ENCODE data around the gene CCL17. TPM values are rescaled to one million over a fixed set of nuclear protein-coding genes. Genes with fewer than 3 reads are reported as not detected.
"Not testable (repeated sequence)": the region's sequence is repeated elsewhere in the genome, so short reads cannot be mapped to it uniquely, and the experiment has no call there.

Gene CCL17
- total RNA-seq, 2 donors from 2014 or later: not detected

GRCh38 chr16:57395026-57395425 lies 9.5 kb upstream of the CCL17 start:
- Mint-ChIP-seq H3K27ac (no peak overlapping the region), H3K4me1 (no peaks in the 10 kb centered on the region), H3K27me3 (peaks cover 17% of the 10 kb centered on the region), H3K36me3 (ENCODE audit: low read depth) (no peaks in the 10 kb centered on the region), H3K4me3 (no peak overlapping the region)
- ATAC-seq: no peak
- H3K9me3 ChIP-seq (ENCODE audit: control insufficient read depth, low read length, poor library complexity, severe bottlenecking): no peaks in the 10 kb centered on the region
- no peak for DNase-seq

- H3K9me3 ChIP-seq (ENCODE audit: control insufficient read depth, low read length, poor library complexity, severe bottlenecking): no peaks in the 10 kb centered on the region
- H3K27me3 Mint-ChIP-seq: peaks cover 16% of the 10 kb centered on the region
- H3K36me3 Mint-ChIP-seq (ENCODE audit: low read depth): no peaks in the 10 kb centered on the region
- no peak overlapping the region for H3K4me3 Mint-ChIP-seq
- H3K4me1 Mint-ChIP-seq: no peaks in the 10 kb centered on the region
- no peak for DNase-seq
- ATAC-seq: no peak
- no peak overlapping the region for H3K27ac Mint-ChIP-seq
Observed at GRCh38 chr16:57396786-57397185, 7.8 kb upstream of the CCL17 start.

GRCh38 chr16:57397493-57397892 lies 7.1 kb upstream of the CCL17 start:
- DNase-seq; ATAC-seq; H3K9me3 ChIP-seq (ENCODE audit: control insufficient read depth, low read length, poor library complexity, severe bottlenecking); H3K4me3 Mint-ChIP-seq; H3K36me3 Mint-ChIP-seq (ENCODE audit: low read depth); H3K4me1 Mint-ChIP-seq; H3K27ac Mint-ChIP-seq: not testable (repeated sequence)
- H3K27me3 Mint-ChIP-seq: peaks cover 16% of the 10 kb centered on the region

GRCh38 chr16:57401943-57402640 lies 2.5 kb upstream of the CCL17 start:
- DNase-seq: no peak
- H3K4me3 Mint-ChIP-seq: no peak overlapping the region
- H3K4me1 Mint-ChIP-seq: peaks cover 2% of the 10 kb centered on the region
- H3K27me3 Mint-ChIP-seq: peaks cover 16% of the 10 kb centered on the region
- no peaks in the 10 kb centered on the region for H3K9me3 ChIP-seq (ENCODE audit: control insufficient read depth, low read length, poor library complexity, severe bottlenecking)
- ATAC-seq: no peak
- no peaks in the 10 kb centered on the region for H3K36me3 Mint-ChIP-seq (ENCODE audit: low read depth)
- no peak overlapping the region for H3K27ac Mint-ChIP-seq

DNA sequence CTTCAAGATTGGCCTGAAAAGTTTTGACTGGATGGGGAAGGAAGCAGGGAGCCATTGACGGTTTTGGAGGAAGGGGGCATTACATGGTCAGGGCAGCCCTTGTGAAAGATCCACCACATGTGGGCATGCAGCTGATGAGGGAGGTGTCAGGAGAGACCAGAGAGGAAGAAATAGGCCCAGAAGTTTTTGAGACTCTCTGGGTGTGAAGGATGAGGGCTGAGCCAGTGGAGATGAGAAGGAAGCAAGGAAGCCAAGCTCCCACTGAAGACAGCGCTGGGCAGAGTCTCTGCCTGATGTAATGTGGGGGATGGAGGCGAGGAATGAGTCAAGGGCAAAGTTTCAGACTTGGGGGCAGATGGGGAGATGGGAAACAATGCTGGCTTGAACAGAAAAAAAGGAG lies 530 bp downstream of the CCL17 start:
- H3K4me3 Mint-ChIP-seq: no peak overlapping the region
- ATAC-seq (no peak), DNase-seq (no peak)
- H3K4me1 Mint-ChIP-seq: peaks cover 2% of the 10 kb centered on the region
- no peaks in the 10 kb centered on the region for H3K9me3 ChIP-seq (ENCODE audit: control insufficient read depth, low read length, poor library complexity, severe bottlenecking)
- H3K36me3 Mint-ChIP-seq (ENCODE audit: low read depth): no peaks in the 10 kb centered on the region
- peaks cover 14% of the 10 kb centered on the region for H3K27me3 Mint-ChIP-seq
- H3K27ac Mint-ChIP-seq: peak overlapping the region; percentile 17

GRCh38 chr16:57406881-57407280 lies 2.3 kb downstream of the CCL17 start:
- H3K4me3 Mint-ChIP-seq: no peak overlapping the region
- H3K36me3 Mint-ChIP-seq (ENCODE audit: low read depth): no peaks in the 10 kb centered on the region
- DNase-seq (no peak), ATAC-seq (no peak)
- H3K27me3 Mint-ChIP-seq: peaks cover 5% of the 10 kb centered on the region
- peaks cover 2% of the 10 kb centered on the region for H3K4me1 Mint-ChIP-seq
- no peaks in the 10 kb centered on the region for H3K9me3 ChIP-seq (ENCODE audit: control insufficient read depth, low read length, poor library complexity, severe bottlenecking)
- H3K27ac Mint-ChIP-seq: no peak overlapping the region

DNA sequence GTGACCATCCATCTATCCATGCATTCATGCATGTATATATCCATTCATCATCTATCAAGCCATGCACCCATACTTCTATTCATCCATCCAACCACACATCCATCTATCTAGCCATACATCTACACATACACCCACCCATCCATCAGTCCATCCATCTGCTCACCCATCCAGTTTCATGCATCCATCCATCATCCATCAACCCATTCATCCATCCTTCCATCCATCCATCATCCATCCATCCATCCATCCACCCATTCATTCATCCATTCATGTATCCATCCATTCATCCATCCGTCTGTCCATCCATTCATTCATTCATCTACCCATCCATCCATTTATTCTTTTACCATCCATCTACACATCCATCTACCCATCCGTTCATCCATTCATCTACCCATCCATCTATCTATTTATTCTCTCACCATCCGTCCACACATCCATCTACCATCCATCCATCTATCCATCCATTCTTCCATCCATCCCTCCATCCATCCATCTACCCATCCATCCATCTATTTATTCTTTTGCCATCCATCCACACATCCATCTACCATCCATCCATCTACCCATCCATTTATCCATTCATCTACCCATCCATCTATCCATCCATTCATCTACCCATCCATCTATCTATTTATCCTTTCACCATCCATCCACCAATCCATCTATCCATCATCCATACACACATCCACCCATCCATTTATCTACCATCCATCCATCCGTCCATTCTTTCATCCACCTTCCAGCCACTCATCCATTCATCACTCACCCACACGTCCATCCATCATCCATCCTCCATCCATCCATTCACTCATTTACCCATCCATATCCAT lies 3.2 kb downstream of the CCL17 start:
- ATAC-seq: no peak
- no peak overlapping the region for H3K4me3 Mint-ChIP-seq
- no peaks in the 10 kb centered on the region for H3K9me3 ChIP-seq (ENCODE audit: control insufficient read depth, low read length, poor library complexity, severe bottlenecking)
- peaks cover 2% of the 10 kb centered on the region for H3K4me1 Mint-ChIP-seq
- peaks cover 5% of the 10 kb centered on the region for H3K27me3 Mint-ChIP-seq
- H3K36me3 Mint-ChIP-seq (ENCODE audit: low read depth): no peaks in the 10 kb centered on the region
- DNase-seq: no peak
- H3K27ac Mint-ChIP-seq: no peak overlapping the region

- DNase-seq: no peak
- Mint-ChIP-seq H3K27ac (no peak overlapping the region), H3K4me3 (no peak overlapping the region), H3K4me1 (peaks cover 2% of the 10 kb centered on the region), H3K36me3 (ENCODE audit: low read depth) (peaks cover 2% of the 10 kb centered on the region), H3K27me3 (peaks cover 11% of the 10 kb centered on the region)
- no peak for ATAC-seq
- no peaks in the 10 kb centered on the region for H3K9me3 ChIP-seq (ENCODE audit: control insufficient read depth, low read length, poor library complexity, severe bottlenecking)
Observed at GRCh38 chr16:57409065-57409464, 4.5 kb downstream of the CCL17 start.

GRCh38 chr16:57409870-57410587 lies 5.5 kb downstream of the CCL17 start:
- peaks cover 2% of the 10 kb centered on the region for H3K4me1 Mint-ChIP-seq
- no peak overlapping the region for H3K4me3 Mint-ChIP-seq
- H3K27ac Mint-ChIP-seq: no peak overlapping the region
- peaks cover 2% of the 10 kb centered on the region for H3K36me3 Mint-ChIP-seq (ENCODE audit: low read depth)
- DNase-seq (no peak), ATAC-seq (no peak)
- H3K27me3 Mint-ChIP-seq: peaks cover 11% of the 10 kb centered on the region
- no peaks in the 10 kb centered on the region for H3K9me3 ChIP-seq (ENCODE audit: control insufficient read depth, low read length, poor library complexity, severe bottlenecking)

GRCh38 chr16:57411362-57411976 lies 6.9 kb downstream of the CCL17 start:
- H3K27me3 Mint-ChIP-seq: peaks cover 11% of the 10 kb centered on the region
- H3K4me3 Mint-ChIP-seq: no peak overlapping the region
- H3K27ac Mint-ChIP-seq: no peak overlapping the region
- no peak for DNase-seq
- ATAC-seq: no peak
- no peaks in the 10 kb centered on the region for H3K9me3 ChIP-seq (ENCODE audit: control insufficient read depth, low read length, poor library complexity, severe bottlenecking)
- no peaks in the 10 kb centered on the region for H3K4me1 Mint-ChIP-seq
- H3K36me3 Mint-ChIP-seq (ENCODE audit: low read depth): peaks cover 2% of the 10 kb centered on the region

DNA sequence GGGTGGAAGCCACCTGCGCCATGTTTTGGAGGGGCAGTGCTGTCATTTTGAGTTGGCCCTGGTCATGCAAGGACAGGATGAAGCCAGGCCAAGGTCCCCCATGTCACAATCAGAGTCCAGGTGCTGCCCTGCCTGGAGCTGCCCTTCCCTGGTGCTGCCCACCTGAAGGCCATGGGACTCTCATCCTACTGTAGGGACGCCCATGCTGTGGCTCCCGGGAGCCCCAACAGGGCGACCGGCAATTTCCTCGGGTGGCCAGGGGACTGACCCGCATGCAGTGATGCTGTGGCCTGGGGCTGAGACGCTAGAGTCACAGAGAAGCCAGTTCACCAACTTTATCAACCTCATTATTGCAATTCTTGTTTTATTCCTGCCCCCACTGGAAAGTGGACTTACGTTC lies 8.0 kb downstream of the CCL17 start:
- no peaks in the 10 kb centered on the region for H3K9me3 ChIP-seq (ENCODE audit: control insufficient read depth, low read length, poor library complexity, severe bottlenecking)
- Mint-ChIP-seq H3K27ac (no peak overlapping the region), H3K27me3 (peaks cover 11% of the 10 kb centered on the region), H3K4me1 (peaks cover 5% of the 10 kb centered on the region), H3K36me3 (ENCODE audit: low read depth) (peaks cover 2% of the 10 kb centered on the region), H3K4me3 (no peak overlapping the region)
- ATAC-seq (no peak), DNase-seq (no peak)

DNA sequence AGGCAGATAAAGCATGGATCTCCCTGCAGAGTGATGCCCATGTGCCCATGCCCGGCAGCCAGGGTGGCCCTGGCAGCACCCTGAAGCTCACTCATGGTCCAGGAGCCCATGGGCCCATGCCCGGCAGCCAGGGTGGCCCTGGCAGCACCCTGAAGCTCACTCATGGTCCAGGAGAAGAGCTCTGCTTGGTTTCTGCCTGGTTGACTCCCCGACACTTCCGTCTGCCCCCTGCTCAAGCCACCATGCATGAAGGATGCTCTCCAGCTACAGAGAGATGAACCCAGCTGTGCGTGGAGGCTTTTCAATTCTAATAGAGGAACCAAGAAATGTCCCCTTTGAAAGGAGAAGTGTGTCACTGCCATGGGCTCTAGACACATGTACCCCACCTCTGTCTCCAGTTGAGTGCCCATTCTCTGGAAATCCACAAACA lies 8.7 kb downstream of the CCL17 start:
- H3K4me1 Mint-ChIP-seq: peaks cover 9% of the 10 kb centered on the region
- ATAC-seq (peak; percentile 62), DNase-seq (no peak)
- H3K27me3 Mint-ChIP-seq: peaks cover 11% of the 10 kb centered on the region
- peak overlapping the region; percentile 5 for H3K4me3 Mint-ChIP-seq
- peaks cover 2% of the 10 kb centered on the region for H3K36me3 Mint-ChIP-seq (ENCODE audit: low read depth)
- no peak overlapping the region for H3K27ac Mint-ChIP-seq
- H3K9me3 ChIP-seq (ENCODE audit: control insufficient read depth, low read length, poor library complexity, severe bottlenecking): no peaks in the 10 kb centered on the region

DNA sequence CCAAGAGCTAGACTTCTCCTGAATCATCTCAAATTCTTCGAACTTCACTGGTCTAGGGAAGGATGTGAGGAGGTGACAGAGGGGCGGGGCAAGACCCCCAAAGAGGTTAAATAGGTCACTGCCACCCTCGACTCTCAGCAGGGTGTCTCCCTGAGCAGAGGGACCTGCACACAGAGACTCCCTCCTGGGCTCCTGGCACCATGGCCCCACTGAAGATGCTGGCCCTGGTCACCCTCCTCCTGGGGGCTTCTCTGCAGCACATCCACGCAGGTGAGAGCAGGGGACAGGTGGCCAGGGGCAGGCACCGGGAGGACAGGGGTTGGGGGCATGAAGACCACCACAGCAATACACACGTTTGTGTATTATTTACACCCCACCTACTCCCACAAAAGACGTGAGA lies 9.2 kb downstream of the CCL17 start:
- no peak overlapping the region for H3K4me3 Mint-ChIP-seq
- peaks cover 11% of the 10 kb centered on the region for H3K27me3 Mint-ChIP-seq
- peaks cover 10% of the 10 kb centered on the region for H3K4me1 Mint-ChIP-seq
- ATAC-seq: no peak
- no peak for DNase-seq
- no peaks in the 10 kb centered on the region for H3K9me3 ChIP-seq (ENCODE audit: control insufficient read depth, low read length, poor library complexity, severe bottlenecking)
- H3K36me3 Mint-ChIP-seq (ENCODE audit: low read depth): peaks cover 2% of the 10 kb centered on the region
- no peak overlapping the region for H3K27ac Mint-ChIP-seq

All from T-helper 17 cell (primary cell).